HepG2 (cell line): ENCODE results near the gene COX7B. TPM values are rescaled to one million over a fixed set of nuclear protein-coding genes. Genes with fewer than 3 reads are reported as not detected.

ENCODE experiments used
- ATAC-seq: fragments of 200-7000 bp; cut with Tn5 transposase; 3 replicates; pipeline ENCODE4 v1.9.1; 2020; ENCODE audit warnings: mild to moderate bottlenecking, moderate library complexity
- BruUV-seq: library from RNA; stranded (reverse); fragments of 400-500 nt; replicated peaks from 2 replicates; lab custom pipeline; 2021; lab: Mats Ljungman, UMichigan
- CTCF ChIA-PET: fragments of 300-600 bp; formaldehyde crosslinking; extraction: SDS; loops from one replicate; lab custom pipeline; 2021; ENCODE audit warnings: low total read pairs, inconsistent platforms, low intra/inter-chr PET ratio; lab: Yijun Ruan, JAX
- POLR2A ChIA-PET: fragments of 350-600 bp; sonication (Branson Sonifier 250); formaldehyde crosslinking; loops from one replicate; lab custom pipeline; 2020; ENCODE audit warnings: antibody characterized with exemption, inconsistent platforms; lab: Yijun Ruan, JAX
- DNase-seq: peaks from one replicate; pipeline ENCODE4 v3.0.0-alpha.2; 2015; ENCODE audit warnings: low spot score
- FAIRE-seq: peaks from 3 replicates; lab custom pipeline; 2011; peaks lifted over from hg19 to GRCh38; lab: Jason Lieb, UNC
- H2AFZ ChIP-seq: one replicate; pipeline ENCODE4 v1.6.1; 2011; ENCODE audit warnings: low read length, inconsistent platforms
- H3K27ac ChIP-seq: fragments of 300-600 bp; 3 replicates; pipeline ENCODE4 v1.8.0; 2011; ENCODE audit warnings: mixed run types, mild to moderate bottlenecking, mixed read lengths, low read length, inconsistent platforms; ENCODE audit not compliant: insufficient read depth; ENCODE audit errors: extremely low read length
- H3K27me3 ChIP-seq, 2 experiments: fragments of 200-600 bp in 1 of 2; 2 replicates in 1 of 2; 3 replicates in 1 of 2; pipeline versions ENCODE4 v1.6.0 to v1.8.0; 2011; ENCODE audit warnings: low read length in 2 of 2, mild to moderate bottlenecking in 2 of 2, moderate library complexity in 2 of 2, inconsistent platforms in 1 of 2; ENCODE audit not compliant: insufficient read depth in 2 of 2, control insufficient read depth in 1 of 2
- H3K36me3 ChIP-seq, 2 experiments: fragments of 200-600 bp in 1 of 2; replicated peaks in 1 of 2; 2 replicates in 1 of 2; 3 replicates in 1 of 2; pipeline versions ENCODE4 v1.5.1 to v1.8.0; 2011; ENCODE audit warnings: low read length in 2 of 2, inconsistent platforms in 1 of 2; ENCODE audit not compliant: insufficient read depth in 2 of 2, control insufficient read depth in 1 of 2
- H3K4me1 ChIP-seq: 2 replicates; pipeline ENCODE4 v1.5.1; 2012; ENCODE audit warnings: low read length, inconsistent platforms; ENCODE audit not compliant: insufficient read depth
- H3K4me2 ChIP-seq: 2 replicates; pipeline ENCODE4 v1.6.0; 2011; ENCODE audit warnings: low read depth, low read length, inconsistent platforms
- H3K4me3 ChIP-seq, 3 experiments: fragments of 200-600 bp in 1 of 3; sonication (generic), shearing (Covaris generic) in 1 of 3; replicated peaks in 1 of 3; 2 replicates each; pipeline ENCODE4 v1.5.1; 2011 to 2016; ENCODE audit warnings: low read length in 3 of 3, inconsistent platforms in 2 of 3, low read depth in 2 of 3, mild to moderate bottlenecking in 2 of 3, control low read depth in 1 of 3, mixed read lengths in 1 of 3; ENCODE audit not compliant: insufficient read depth in 1 of 3
- H3K79me2 ChIP-seq: one replicate; pipeline ENCODE4 v1.6.1; 2011; ENCODE audit warnings: low read length, inconsistent platforms; ENCODE audit not compliant: insufficient read depth
- H3K9ac ChIP-seq: 2 replicates; pipeline ENCODE4 v1.6.0; 2011; ENCODE audit warnings: mild to moderate bottlenecking, low read depth, low read length, inconsistent platforms; ENCODE audit not compliant: insufficient read depth
- H3K9me3 ChIP-seq: 2 replicates; pipeline ENCODE4 v1.5.1; 2012; ENCODE audit warnings: mild to moderate bottlenecking, low read length
- H4K20me1 ChIP-seq: 2 replicates; pipeline ENCODE4 v1.6.0; 2011; ENCODE audit warnings: inconsistent platforms, mild to moderate bottlenecking, low read length, moderate library complexity; ENCODE audit not compliant: insufficient read depth
- EEA1 ChIP-seq: sonication (generic); formaldehyde crosslinking; IDR thresholded peaks from 2 replicates; pipeline ENCODE4 v1.5.1; 2020; ENCODE audit warnings: mild to moderate bottlenecking, missing genetic modification reagents, borderline replicate concordance
- ERF ChIP-seq: IDR thresholded peaks from 2 replicates; pipeline ENCODE4 v1.6.1; 2018; ENCODE audit warnings: missing biosample characterization, missing genetic modification reagents
- MIXL1 ChIP-seq: IDR thresholded peaks from 2 replicates; pipeline ENCODE4 v1.6.1; 2016
- MXD4 ChIP-seq: IDR thresholded peaks from 2 replicates; pipeline ENCODE4 v1.6.1; 2016; ENCODE audit warnings: mild to moderate bottlenecking, missing biosample characterization, missing genetic modification reagents
- MYNN ChIP-seq: sonication (generic); formaldehyde crosslinking; IDR thresholded peaks from 2 replicates; pipeline ENCODE4 v1.4.0; 2020; ENCODE audit warnings: mild to moderate bottlenecking, low read depth, missing genetic modification reagents
- MZF1 ChIP-seq: sonication (generic); formaldehyde crosslinking; IDR thresholded peaks from 2 replicates; pipeline ENCODE4 v1.8.1; 2023; ENCODE audit warnings: mild to moderate bottlenecking, missing genetic modification reagents, borderline replicate concordance
- NFIB ChIP-seq: sonication (generic); formaldehyde crosslinking; IDR thresholded peaks from 2 replicates; pipeline ENCODE4 v1.9.0; 2021; ENCODE audit warnings: missing genetic modification reagents, mild to moderate bottlenecking, borderline replicate concordance
- SIN3B ChIP-seq: fragments of 150-350 bp; IDR thresholded peaks from 2 replicates; pipeline ENCODE4 v1.6.1; 2014; ENCODE audit warnings: low read length
- TCF7 ChIP-seq: sonication (generic); IDR thresholded peaks from 2 replicates; pipeline ENCODE4 v1.6.1; 2016; ENCODE audit warnings: antibody characterized with exemption, low read depth
- ZNF225 ChIP-seq: sonication (generic); formaldehyde crosslinking; IDR thresholded peaks from 2 replicates; pipeline ENCODE4 v1.4.0; 2020; ENCODE audit warnings: mild to moderate bottlenecking, missing genetic modification reagents
- ZNF235 ChIP-seq: sonication (generic); formaldehyde crosslinking; IDR thresholded peaks from 2 replicates; pipeline ENCODE4 v1.8.1; 2023; ENCODE audit warnings: mild to moderate bottlenecking, missing genetic modification reagents, borderline replicate concordance
- ZNF256 ChIP-seq: sonication (generic); formaldehyde crosslinking; conservative IDR thresholded peaks from 2 replicates; pipeline ENCODE4 v1.4.0; 2020; ENCODE audit warnings: missing genetic modification reagents
- ZNF451 ChIP-seq: sonication (generic); formaldehyde crosslinking; IDR thresholded peaks from 2 replicates; pipeline ENCODE4 v1.5.0; 2020; ENCODE audit warnings: mild to moderate bottlenecking, missing genetic modification reagents
- ZNF773 ChIP-seq: sonication (generic); formaldehyde crosslinking; IDR thresholded peaks from 2 replicates; pipeline ENCODE4 v1.4.0; 2020; ENCODE audit warnings: missing genetic modification reagents, borderline replicate concordance
- ZNF790 ChIP-seq: sonication (generic); formaldehyde crosslinking; IDR thresholded peaks from 2 replicates; pipeline ENCODE4 v1.8.0; 2022; ENCODE audit warnings: missing genetic modification reagents, mild to moderate bottlenecking, borderline replicate concordance
- ZSCAN29 ChIP-seq: sonication (generic); formaldehyde crosslinking; conservative IDR thresholded peaks from 2 replicates; pipeline ENCODE4 v1.4.0; 2020; ENCODE audit warnings: mild to moderate bottlenecking, missing genetic modification reagents
- WGBS: methylation state at CpG from one replicate; pipeline ENCODE4 v1.1.6; 2017; ENCODE audit warnings: low lambda C conversion rate; 5-methylcytosine and 5-hydroxymethylcytosine counted together
- in situ Hi-C: cut with HindIII; loops from 2 replicates; pipeline ENCODE4 v1.10.0; 2017; ENCODE audit warnings: low pct_unique_long_range_greater_than_20kb; ENCODE audit not compliant: extremely low pct_ligation_motif_present
- intact Hi-C: fragments of 100-400 bp; cut with micrococcal nuclease; formaldehyde crosslinking; loops from one replicate; pipeline ENCODE4 v1.10.0; 2022; ENCODE audit not compliant: unreplicated experiment
- polyA plus RNA-seq, 8 experiments: library from polyadenylated mRNA; depleted of rRNA in 3 of 8; stranded (reverse) in 7 of 8; unstranded in 1 of 8; fragments of >200 nt; fragmentation: Illumina TruSeq in 4 of 8; extraction: Trizol in 4 of 8; gene quantifications; 2 replicates each; pipeline versions ENCODE4 v1.2.1 to v1.2.3, GENCODE V29; 2011 to 2016; ENCODE audit warnings: low read depth in 4 of 8, missing spikeins in 1 of 8, mixed read lengths in 1 of 8; ENCODE audit not compliant: insufficient read depth in 1 of 8
- total RNA-seq, 5 experiments: library from RNA; depleted of rRNA; stranded (reverse); fragments of >200 nt; fragmentation: Illumina TruSeq; extraction: Trizol; gene quantifications; 2 replicates each; pipeline ENCODE4 v1.2.3, GENCODE V29; 2016; ENCODE audit warnings: low read depth in 1 of 5

The COX7B gene
- total and polyA plus RNA-seq, 2 of the 13 experiments (the other 11 are each of a cell fraction or from before 2014, with no cell fraction given), result 375 to 635 TPM

GRCh38 chrX:77924320-77924859, 25.1 kb downstream of the COX7B start:
- DNase-seq (no peak), ATAC-seq (no peak), FAIRE-seq (no peak)
- in situ Hi-C loops (loop anchor here (25.0 kb wide), 1 partner anchor 188 kb away; the partner anchor contains the start of gene PGK1), intact Hi-C loops (no loop called here)
- no TSS peak for BruUV-seq
- H3K27me3 ChIP-seq, result no peaks in the 10 kb centered on the region
- H2AFZ ChIP-seq, result no peak overlapping the region
- no peaks in the 10 kb centered on the region for H3K9me3 ChIP-seq
- WGBS, result 93% methylated on average over 5 of the region's 8 CpGs
- ChIA-PET CTCF (no interaction called here), POLR2A (no interaction called here)
- no peaks in the 10 kb centered on the region for H3K79me2 ChIP-seq
- H3K4me1 ChIP-seq, result no peaks in the 10 kb centered on the region
- no peak for TF ChIP-seq TCF7
- no peak for TF ChIP-seq ZNF225 (CRISPR knock-in tag)
- no peak for TF ChIP-seq ZNF235 (CRISPR knock-in tag)
- TF ChIP-seq ZNF451 (CRISPR knock-in tag), result no peak
- TF ChIP-seq ERF (CRISPR knock-in tag), result no peak
- no peak for TF ChIP-seq MXD4 (CRISPR knock-in tag)
- no peak for TF ChIP-seq ZNF256 (CRISPR knock-in tag)
- no peak for TF ChIP-seq ZNF773 (CRISPR knock-in tag)
- TF ChIP-seq MZF1, result no peak
- TF ChIP-seq ZSCAN29 (CRISPR knock-in tag), result no peak
- no peak for TF ChIP-seq SIN3B
- TF ChIP-seq NFIB (CRISPR knock-in tag), result no peak
- no peak for TF ChIP-seq ZNF790 (CRISPR knock-in tag)
- TF ChIP-seq MIXL1 (CRISPR knock-in tag), result no peak
- TF ChIP-seq MYNN (CRISPR knock-in tag), result no peak
- no peak for TF ChIP-seq EEA1 (CRISPR knock-in tag)
- no peaks in the 10 kb centered on the region for H3K36me3 ChIP-seq
- no peak overlapping the region for H3K9ac ChIP-seq
- no peak overlapping the region for H3K27ac ChIP-seq
- no peak overlapping the region for H3K4me2 ChIP-seq
- H4K20me1 ChIP-seq, result no peaks in the 10 kb centered on the region
- no peak overlapping the region for H3K4me3 ChIP-seq
